Testis (tissue), 3 donors: Measurements from ENCODE around the gene KIF26B. TPM values are rescaled to one million over a fixed set of nuclear protein-coding genes. Genes with fewer than 3 reads are reported as not detected.
"Not testable (repeated sequence)": the region's sequence is repeated elsewhere in the genome, so short reads cannot be mapped to it uniquely, and the experiment has no call there.

Experiments used
- DNase-seq: peaks from one replicate; pipeline ENCODE4 v3.0.0-alpha.2; 2019
- H3K27ac ChIP-seq, 2 donors: fragments of 200-600 bp; sonication (generic); one replicate each; pipeline ENCODE4 v1.5.1; 2019
- H3K27me3 ChIP-seq: fragments of 200-600 bp; sonication (generic); one replicate; pipeline ENCODE4 v1.5.1; 2019
- H3K36me3 ChIP-seq: fragments of 200-600 bp; sonication (generic); one replicate; pipeline ENCODE4 v1.5.1; 2017; ENCODE audit warnings: low read depth; ENCODE audit errors: missing control alignments
- H3K4me1 ChIP-seq: fragments of 200-600 bp; sonication (generic); one replicate; pipeline ENCODE4 v1.5.1; 2019
- H3K4me3 ChIP-seq, 2 donors: fragments of 200-600 bp; sonication (generic); one replicate each; pipeline ENCODE4 v1.5.1; 2017 to 2019
- H3K9me3 ChIP-seq: fragments of 200-600 bp; sonication (generic); one replicate; pipeline ENCODE4 v1.5.1; 2017
- POLR2A ChIP-seq: fragments of 450-650 bp; IDR thresholded peaks from one replicate; pipeline ENCODE4 v1.6.1; 2017; ENCODE audit warnings: antibody characterized with exemption, mild to moderate bottlenecking, moderate library complexity
- WGBS, 2 donors: methylation state at CpG; one replicate each; pipeline ENCODE4 v1.1.5; 2018; 5-methylcytosine and 5-hydroxymethylcytosine counted together
- intact Hi-C: fragments of 100-400 bp; cut with DNase I; formaldehyde crosslinking; loops from one replicate; pipeline ENCODE4 v1.15.1; 2023; ENCODE audit warnings: low total_unique reads
- polyA plus RNA-seq: library from polyadenylated mRNA; stranded (reverse); fragments of 350-450 nt; fragmentation: Illumina TruSeq; extraction: RNeasy Lipid Tissue Mini Kit (QIAGEN cat#74804); gene quantifications from one replicate; pipeline ENCODE4 v1.2.3, GENCODE V29; 2014; ENCODE audit warnings: low read depth, low replicate concordance; ENCODE audit not compliant: insufficient read depth
- total RNA-seq, 2 donors: library from RNA; depleted of rRNA; stranded (reverse); fragments of >200 nt; gene quantifications; one replicate each; pipeline ENCODE4 v1.2.3, GENCODE V29; 2016
- TF ChIP-seq, protein P1 (sequence below), 3 experiments: fragments of 450-650 bp in 2 of 3; fragments of 200-600 bp in 1 of 3; sonication (generic) in 1 of 3; IDR thresholded peaks; one replicate each; pipeline ENCODE4 v1.5.1; 2016 to 2019; ENCODE audit warnings: antibody characterized with exemption in 3 of 3, mild to moderate bottlenecking in 2 of 3, moderate library complexity in 1 of 3

Gene KIF26B
- total and polyA plus RNA-seq, 3 donors from 2014 or later: 3.0 to 4.8 (median 3.1) TPM

DNA sequence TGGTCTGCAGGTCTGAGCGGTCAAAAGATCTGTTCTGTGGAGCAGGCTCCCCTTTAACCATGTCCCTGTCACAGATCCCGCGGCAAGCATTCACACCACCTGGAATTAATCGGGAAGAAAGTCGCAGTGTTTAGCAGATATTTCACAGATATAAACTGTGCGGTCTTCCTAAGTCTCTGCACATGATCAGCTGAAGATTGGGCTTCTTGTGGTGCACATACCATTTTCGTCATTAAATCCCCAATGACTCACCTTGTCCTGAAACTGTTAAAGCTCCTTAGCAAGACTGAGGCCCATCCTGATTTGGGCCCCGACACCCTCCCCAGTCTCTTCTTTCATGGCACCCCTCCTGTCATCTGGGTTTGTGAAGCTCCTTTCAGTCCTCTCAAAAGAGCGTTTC is 158.8 kb downstream of the KIF26B start:
- Histone ChIP-seq H3K27ac (no peak overlapping the region), H3K4me1 (no peaks in the 10 kb centered on the region), H3K36me3 (no peaks in the 10 kb centered on the region), H3K27me3 (no peaks in the 10 kb centered on the region), H3K9me3 (no peaks in the 10 kb centered on the region), H3K4me3 (no peak overlapping the region)
- intact Hi-C loops: no loop called here
- TF ChIP-seq, protein P1, sequence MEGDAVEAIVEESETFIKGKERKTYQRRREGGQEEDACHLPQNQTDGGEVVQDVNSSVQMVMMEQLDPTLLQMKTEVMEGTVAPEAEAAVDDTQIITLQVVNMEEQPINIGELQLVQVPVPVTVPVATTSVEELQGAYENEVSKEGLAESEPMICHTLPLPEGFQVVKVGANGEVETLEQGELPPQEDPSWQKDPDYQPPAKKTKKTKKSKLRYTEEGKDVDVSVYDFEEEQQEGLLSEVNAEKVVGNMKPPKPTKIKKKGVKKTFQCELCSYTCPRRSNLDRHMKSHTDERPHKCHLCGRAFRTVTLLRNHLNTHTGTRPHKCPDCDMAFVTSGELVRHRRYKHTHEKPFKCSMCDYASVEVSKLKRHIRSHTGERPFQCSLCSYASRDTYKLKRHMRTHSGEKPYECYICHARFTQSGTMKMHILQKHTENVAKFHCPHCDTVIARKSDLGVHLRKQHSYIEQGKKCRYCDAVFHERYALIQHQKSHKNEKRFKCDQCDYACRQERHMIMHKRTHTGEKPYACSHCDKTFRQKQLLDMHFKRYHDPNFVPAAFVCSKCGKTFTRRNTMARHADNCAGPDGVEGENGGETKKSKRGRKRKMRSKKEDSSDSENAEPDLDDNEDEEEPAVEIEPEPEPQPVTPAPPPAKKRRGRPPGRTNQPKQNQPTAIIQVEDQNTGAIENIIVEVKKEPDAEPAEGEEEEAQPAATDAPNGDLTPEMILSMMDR (IDR thresholded peaks at IDR 0.05): no peak
- no peak for TF ChIP-seq POLR2A
- WGBS, 2 donors: 90 to 96% methylated on average over 9 of the region's 9 CpGs
- DNase-seq: no peak

DNA sequence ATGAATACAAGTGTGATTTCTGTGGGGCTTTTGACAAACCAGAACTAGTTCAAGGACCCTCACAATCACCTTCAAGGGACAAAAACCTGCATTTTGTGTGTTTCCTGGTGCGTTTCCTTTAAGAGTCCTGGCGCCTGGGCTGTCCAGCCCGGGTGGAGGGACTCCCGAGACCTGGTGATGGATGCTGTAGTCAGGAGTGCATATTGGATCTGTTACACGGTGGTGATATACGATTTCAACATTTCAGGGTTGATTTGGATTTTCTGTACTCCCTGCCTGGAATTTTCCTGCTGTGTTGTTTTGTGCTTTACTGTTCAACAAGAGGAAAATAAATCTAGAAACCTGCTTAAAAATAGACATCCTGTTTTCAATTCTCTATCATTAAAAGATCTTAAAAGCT is 162.0 kb downstream of the KIF26B start:
- H3K4me3 ChIP-seq: no peak overlapping the region
- WGBS, 2 donors: 67 to 75% methylated on average over 6 of the region's 6 CpGs
- H3K36me3 ChIP-seq: no peaks in the 10 kb centered on the region
- H3K4me1 ChIP-seq: no peaks in the 10 kb centered on the region
- no peaks in the 10 kb centered on the region for H3K9me3 ChIP-seq
- DNase-seq: no peak
- intact Hi-C loops: no loop called here
- TF ChIP-seq, protein P1 (IDR thresholded peaks at IDR 0.05): no peak
- no peak for TF ChIP-seq POLR2A
- H3K27me3 ChIP-seq: no peaks in the 10 kb centered on the region
- H3K27ac ChIP-seq: no peak overlapping the region

DNA sequence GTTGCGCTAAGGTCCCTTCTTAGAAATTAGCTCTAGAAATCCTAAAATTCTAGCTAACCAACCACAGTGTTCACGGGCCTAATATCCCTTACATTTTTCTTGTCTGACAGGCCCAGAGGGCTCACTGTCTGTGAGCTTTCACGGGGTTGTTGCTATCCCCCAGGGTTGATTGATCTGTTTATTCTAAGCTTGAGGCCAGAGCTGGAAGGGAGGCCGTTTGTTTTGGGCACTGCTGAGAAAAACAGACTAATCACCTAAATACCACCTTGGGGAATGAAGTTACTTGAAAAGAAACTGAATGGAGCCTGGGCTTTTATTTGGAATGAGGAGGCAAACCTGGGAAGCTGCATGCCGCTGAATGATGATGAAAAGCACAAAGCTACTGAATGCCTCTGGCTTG is 162.4 kb downstream of the KIF26B start:
- H3K4me1 ChIP-seq: no peaks in the 10 kb centered on the region
- H3K9me3 ChIP-seq: no peaks in the 10 kb centered on the region
- intact Hi-C loops: no loop called here
- no peak for TF ChIP-seq POLR2A
- TF ChIP-seq, protein P1 (IDR thresholded peaks at IDR 0.05): no peak
- no peaks in the 10 kb centered on the region for H3K27me3 ChIP-seq
- no peak for DNase-seq
- no peaks in the 10 kb centered on the region for H3K36me3 ChIP-seq
- H3K4me3 ChIP-seq: no peak overlapping the region
- WGBS, 2 donors: 69 to 80% methylated on average over 5 of the region's 5 CpGs
- H3K27ac ChIP-seq: no peak overlapping the region

DNA sequence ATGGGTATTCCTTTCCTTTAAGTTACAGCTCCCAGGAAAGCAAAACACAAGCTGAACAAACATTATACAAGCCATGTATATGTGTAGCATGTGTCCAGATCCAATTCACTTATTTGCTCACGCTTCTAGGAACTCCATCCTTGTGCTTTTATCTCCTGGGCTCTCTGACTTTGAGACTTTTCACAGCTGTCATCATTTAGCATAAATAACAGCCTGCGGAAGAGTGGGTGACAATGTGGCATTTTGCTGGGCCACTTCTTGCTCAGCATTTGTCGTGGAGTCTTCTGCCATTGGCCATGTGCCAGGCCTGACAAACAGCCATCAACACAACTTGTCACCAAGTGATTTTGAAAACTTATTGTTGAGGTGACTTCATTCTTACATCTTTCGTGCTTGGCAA is 164.3 kb downstream of the KIF26B start:
- no peak overlapping the region for H3K4me3 ChIP-seq
- TF ChIP-seq, protein P1 (IDR thresholded peaks at IDR 0.05): no peak
- TF ChIP-seq POLR2A: no peak
- intact Hi-C loops: no loop called here
- DNase-seq: no peak
- H3K36me3 ChIP-seq: no peaks in the 10 kb centered on the region
- H3K27ac ChIP-seq: no peak overlapping the region
- 65 to 74% methylated on average over 4 of the region's 4 CpGs for WGBS, 2 donors
- no peaks in the 10 kb centered on the region for H3K27me3 ChIP-seq
- no peaks in the 10 kb centered on the region for H3K4me1 ChIP-seq
- no peaks in the 10 kb centered on the region for H3K9me3 ChIP-seq

DNA sequence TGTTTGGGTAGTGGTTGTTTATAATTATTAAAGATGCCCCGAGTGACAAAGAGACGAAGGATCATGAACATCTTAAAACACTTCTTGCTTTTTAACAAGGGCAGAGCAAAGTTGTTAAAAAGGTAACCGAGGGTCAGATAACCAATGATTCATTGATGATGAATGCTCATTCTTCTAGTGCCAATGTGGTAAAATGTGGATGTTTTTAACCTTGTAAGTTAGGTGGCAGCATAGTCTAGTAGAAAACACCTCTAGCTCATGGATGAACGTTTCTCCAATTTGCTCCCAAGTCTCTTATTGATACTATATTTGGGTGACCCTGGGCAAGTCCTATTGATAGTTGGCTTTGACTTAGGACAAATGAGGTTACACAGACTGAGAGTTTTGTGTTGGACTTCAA is 167.9 kb downstream of the KIF26B start:
- Histone ChIP-seq H3K9me3 (no peaks in the 10 kb centered on the region), H3K27me3 (no peaks in the 10 kb centered on the region), H3K27ac (no peak overlapping the region), H3K36me3 (no peaks in the 10 kb centered on the region), H3K4me1 (no peaks in the 10 kb centered on the region), H3K4me3 (no peak overlapping the region)
- intact Hi-C loops: no loop called here
- no peak for DNase-seq
- TF ChIP-seq POLR2A: no peak
- TF ChIP-seq, protein P1 (IDR thresholded peaks at IDR 0.05): no peak
- WGBS, 2 donors: 68 to 76% methylated on average over 4 of the region's 4 CpGs

DNA sequence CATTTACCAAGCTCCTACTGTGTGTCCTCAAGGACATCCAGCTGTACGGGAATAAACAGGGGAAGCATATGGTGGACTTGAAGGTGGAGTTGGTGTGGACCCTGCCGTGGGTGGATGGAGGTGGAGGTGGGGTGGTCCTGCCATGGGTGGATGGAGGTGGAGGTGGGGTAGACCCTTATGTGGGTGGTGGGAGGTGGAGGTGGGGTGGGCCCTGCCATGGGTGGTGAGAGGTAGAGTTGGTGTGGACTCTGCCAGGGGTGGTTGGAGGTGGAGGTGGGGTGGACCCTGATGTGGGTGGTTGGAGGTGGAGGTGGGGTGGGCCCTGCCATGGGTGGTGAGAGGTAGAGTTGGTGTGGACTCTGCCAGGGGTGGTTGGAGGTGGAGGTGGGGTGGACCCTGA is 169.0 kb downstream of the KIF26B start:
- 89 to 96% methylated on average over 2 of the region's 2 CpGs for WGBS, 2 donors
- H3K4me1 ChIP-seq, DNase-seq, H3K36me3 ChIP-seq, H3K27me3 ChIP-seq, intact Hi-C loops, H3K9me3 ChIP-seq, H3K4me3 ChIP-seq, H3K27ac ChIP-seq: not testable (repeated sequence)
